Germinal center (tissue), 1 donor: ENCODE results near the gene CSTA.
"Not testable (repeated sequence)": the region's sequence is repeated elsewhere in the genome, so short reads cannot be mapped to it uniquely, and the experiment has no call there.

Experiments used
- DNase-seq: peaks from one replicate; pipeline ENCODE4 v3.0.0; 2012; ENCODE audit warnings: mixed read lengths, low spot score

CSTA gene

DNA sequence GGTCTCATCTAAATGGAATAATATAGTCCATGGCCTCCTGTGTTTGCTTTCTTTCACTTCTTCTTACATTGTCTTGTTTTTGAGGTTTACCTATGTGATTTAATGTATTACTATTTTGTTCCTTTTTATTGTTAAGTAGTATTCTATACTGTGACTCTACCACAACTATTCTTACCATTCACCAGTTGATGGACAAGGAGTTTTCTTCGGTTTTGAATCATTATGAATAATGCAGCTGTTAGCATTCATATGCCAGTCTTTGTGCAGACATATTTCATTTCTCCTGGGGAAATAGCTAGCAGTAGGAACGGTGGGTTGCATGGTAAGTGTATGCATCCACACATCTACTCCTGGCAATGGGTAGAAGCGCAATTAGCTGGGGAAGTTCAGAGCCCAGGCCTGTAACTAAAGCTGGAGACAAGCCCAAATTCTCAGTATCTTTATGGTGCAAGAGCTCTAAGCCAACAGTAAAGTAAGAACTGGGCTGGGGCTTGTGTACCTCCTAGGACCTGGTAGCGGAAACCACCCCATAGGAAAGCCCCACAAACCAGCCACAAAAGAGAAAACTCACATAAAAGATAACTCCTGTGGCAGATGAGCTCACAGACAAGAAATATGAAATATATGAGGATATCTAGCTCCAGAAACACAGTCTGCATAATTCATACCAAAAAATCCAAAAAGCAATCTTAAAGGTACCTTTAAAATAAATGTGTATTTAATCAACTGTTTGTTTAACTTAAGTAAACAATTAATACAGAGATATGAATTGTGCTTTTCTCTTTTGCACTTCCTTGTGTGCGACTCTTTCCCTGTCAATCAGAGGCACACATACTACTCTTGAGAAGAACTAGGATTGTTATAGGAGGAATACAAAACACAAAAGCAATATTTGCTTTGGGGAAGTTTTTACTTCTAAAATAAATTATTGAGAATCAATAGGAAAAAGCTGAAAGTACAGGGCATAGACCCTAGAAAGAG, 2.7 kb upstream of the CSTA start:
- DNase-seq = no peak

- DNase-seq = no peak
These were observed 721 bp downstream of the CSTA start for GRCh38 chr3:122325769-122326168.

DNA sequence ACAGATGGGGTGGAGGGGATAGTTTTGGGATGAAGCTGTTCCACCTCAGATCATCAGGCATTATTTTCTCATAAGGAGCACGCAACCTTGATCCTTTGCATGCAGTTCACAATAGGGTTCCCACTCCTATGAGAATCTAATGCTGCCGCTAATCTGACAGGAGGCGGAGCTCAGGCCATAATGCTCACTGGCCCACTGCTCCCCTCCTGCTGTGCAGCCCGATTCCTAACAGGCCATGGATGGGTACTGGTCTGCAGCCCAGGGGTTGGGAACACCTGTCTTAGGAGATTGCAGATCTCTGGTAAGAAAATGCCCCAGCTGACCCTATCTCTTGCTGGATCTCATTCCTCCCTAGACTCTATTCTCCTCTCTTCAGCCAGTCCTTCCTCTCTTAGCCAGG, 6.8 kb downstream of the CSTA start:
- DNase-seq = no peak

DNA sequence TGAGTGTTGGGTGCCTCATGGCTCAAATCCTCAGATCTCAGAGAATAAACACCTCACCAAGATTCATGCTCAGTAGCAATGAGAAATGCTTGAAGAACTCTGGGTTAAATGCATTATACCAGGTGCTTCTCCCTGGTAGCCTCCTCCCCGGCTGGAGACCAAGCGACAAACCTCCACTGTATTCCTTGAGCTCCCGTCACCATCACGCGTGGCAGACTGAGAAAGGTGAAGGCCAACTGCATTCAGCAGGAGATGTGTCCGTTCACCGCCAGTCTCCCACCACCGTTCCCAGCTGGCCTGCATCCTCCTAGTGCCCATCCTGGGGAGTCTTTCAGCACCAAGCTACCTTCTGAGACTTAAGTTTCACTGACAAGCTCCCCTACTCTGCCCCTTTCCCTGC, 7.5 kb downstream of the CSTA start:
- DNase-seq = no peak

GRCh38 chr3:122342803-122343202, 17.8 kb downstream of the CSTA start:
- no peak for DNase-seq

DNA sequence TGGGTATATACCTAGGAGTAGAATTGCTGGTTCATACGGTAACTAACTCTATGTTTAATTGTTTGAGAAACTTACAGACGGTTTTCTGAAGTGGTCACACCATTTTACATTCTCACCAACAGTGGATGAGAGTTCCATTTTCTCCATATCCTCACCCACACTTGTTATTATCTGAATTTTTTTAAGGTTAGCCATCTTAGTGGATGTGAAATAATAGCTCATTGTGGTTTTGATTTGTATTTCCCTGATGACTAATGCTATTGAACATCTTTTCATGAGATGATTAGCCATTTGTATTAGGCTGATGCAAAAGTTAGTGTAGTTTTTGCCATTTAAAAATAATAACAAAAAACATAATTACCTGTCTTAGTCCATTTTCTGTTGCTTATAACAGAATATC, 18.6 kb downstream of the CSTA start:
- no peak for DNase-seq

- DNase-seq = no peak
These were observed 24.1 kb downstream of the CSTA start for GRCh38 chr3:122349171-122349570.

DNA sequence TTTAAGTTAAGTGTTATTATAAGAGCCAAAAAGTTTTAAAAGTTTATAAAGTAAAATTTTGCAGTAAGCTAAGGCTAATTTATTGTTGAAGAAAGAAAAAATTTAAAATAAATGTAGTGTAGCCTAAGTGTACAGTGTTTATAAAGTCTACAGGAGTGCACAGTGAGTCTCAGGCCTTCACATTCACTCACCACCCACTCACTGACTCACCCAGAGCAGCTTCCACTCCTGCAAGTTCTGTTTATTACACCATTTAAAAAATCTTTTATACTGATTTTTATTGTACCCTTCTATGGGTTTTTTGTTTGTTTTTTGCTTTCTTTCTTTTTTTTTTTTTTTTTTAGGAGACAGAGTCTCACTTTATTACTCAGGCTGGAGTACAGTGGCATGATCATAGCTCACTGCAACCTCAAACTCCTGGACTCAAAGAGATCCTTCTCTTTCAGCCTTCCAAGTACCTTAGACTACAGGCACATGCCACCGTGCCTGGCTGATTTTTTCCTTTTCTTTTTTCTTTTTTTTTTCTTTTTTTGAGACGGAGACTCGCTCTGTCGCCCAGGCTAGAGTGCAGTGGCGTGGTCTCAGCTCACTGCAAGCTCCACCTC, 25.9 kb downstream of the CSTA start:
- DNase-seq = no peak

DNA sequence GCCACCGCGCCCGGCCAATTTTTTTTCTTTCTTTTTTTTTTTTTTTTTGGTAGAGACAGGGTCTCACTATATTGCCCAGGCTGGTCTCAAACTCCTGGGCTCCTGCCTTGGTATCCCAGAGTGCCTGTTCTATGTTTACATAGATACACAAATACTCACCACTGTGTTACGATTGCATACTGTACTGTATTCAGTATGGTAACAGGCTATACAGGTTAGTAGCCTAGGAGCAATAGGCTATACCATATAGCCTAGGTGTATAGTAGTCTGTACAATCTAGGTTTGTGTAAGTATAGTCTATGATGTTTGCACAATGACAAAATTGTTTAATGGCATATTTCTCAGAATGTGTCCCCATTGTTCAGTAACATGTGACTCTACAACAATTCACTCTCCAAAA, 26.6 kb downstream of the CSTA start:
- DNase-seq = no peak

- DNase-seq = no peak
These were observed 28.2 kb downstream of the CSTA start for GRCh38 chr3:122353215-122353614.

DNA sequence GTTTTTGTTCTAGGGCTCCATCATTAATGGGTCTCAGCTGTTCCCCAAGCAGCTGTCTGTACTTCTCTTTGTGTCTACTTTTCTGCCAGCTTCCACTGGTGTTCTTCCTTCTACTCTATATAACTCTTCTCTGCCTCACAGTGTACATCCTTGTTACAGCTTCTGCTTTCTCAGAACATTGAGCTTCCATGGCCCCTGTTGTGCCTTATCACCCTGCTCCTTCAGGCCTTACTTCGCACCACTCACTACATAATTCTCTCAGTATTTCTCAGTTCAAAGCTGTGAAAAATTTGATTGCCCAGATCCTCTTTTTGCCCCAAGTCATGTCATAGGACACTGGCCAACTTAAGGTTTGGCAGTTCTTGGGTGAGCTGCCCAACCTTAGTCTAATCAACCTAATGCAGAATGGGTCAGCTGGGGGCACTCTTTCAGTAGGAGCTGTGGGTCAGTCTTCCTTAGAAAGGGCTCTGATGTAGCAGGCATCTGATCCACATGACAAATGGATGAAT, 28.9 kb downstream of the CSTA start:
- DNase-seq = no peak

DNA sequence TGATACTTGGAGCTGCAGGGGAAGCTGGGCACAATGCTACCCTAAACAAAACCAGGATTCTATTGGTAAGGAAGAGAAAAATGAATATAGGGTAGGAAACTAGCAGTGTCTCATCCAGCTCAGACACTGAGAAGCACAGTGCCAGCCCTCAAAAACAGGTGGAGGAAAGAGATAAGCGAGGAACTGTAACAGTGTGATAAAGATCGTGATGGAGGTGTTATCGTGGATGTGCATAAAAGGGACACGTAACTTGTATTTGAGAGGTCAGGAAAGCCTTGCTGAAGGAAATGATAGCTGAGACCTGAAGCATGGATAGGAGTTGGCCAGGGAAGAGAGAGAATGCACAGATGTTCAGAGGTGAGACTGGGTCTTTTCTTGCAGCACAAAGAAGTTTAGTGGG, 30.6 kb downstream of the CSTA start:
- DNase-seq = no peak

DNA sequence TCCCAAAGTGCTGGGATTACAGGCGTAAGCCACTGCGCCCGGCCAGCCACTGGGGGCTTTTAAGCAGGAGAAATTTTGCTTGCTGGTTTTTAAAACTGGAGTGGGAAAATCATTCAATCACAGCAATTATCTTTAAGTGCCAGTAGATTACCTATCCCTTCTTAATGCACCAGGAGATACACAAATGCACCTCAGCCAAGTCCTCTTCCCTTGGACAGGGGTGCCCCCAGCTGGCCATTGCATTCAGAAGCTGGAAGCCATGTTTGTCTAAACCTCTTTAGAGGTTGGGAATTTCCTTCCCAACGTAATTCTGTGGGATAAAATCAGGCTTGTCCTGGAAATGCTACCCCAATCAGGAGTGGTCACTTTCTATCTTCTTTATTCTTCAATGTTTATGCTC, 31.4 kb downstream of the CSTA start:
- no peak for DNase-seq

- no peak for DNase-seq
These were observed 33.0 kb downstream of the CSTA start for GRCh38 chr3:122357828-122358702.

GRCh38 chr3:122358703-122359032, 33.6 kb downstream of the CSTA start:
- no peak for DNase-seq

GRCh38 chr3:122362026-122362425, 37.0 kb downstream of the CSTA start:
- DNase-seq = no peak

- DNase-seq = no peak
These were observed 39.4 kb downstream of the CSTA start for GRCh38 chr3:122364490-122364889.

- no peak for DNase-seq
These were observed 40.0 kb downstream of the CSTA start for GRCh38 chr3:122365073-122365472.

DNA sequence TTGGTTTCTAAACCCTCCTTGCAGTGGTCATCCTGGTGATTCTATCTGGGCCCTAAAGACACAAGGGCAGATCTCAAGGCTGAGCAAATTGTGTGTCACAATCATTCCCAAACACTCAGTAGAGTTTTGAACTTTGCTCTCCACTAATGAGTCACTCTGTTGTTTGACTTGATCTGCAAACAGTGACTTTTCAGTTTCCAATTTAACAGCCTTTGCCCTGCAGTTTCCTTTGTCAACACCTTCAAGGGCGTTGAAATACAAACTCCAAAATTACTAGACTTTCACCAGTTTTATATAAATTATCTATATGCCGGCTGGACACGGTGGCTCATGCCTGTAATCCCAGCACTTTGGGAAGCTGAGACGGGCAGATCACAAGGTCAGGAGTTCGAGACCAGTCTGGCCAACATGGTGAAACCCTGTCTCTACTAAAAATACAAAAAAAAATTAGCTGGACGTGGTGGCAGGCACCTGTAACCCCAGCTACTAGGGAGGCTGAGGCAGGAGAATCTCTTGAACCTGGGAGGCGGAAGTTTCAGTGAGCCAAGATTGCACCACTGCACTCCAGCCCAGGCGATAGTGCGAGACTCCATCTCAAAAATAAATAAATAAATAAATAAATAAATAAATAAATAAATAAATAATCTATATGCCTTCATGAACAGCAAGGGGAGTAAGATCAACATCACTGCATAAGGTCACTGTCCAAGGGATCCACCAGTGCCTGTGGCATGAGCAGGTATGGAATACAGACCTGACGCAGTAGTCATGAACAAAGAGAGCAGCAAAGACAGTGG, 40.7 kb downstream of the CSTA start:
- not testable (repeated sequence) for DNase-seq

GRCh38 chr3:122366379-122366749, 41.3 kb downstream of the CSTA start:
- no peak for DNase-seq

DNA sequence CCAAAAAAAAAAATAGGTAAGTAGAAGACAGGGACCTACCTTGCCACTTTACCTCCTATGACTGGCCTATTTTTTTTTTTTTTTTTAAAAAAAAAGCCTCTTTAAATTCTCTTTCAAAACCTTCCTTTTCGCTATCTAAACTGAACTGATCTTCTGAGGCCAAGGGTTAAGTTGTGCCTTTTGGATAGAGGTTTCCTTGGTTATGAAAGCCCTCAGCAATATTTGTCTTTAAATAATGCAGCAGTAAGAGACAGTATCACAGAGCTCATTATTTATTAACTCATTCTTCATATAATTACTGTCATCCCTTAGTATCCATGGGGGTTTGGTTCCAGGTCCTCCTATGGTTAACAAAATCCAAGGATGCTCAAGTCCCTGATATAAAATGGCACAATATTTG, 49.0 kb downstream of the CSTA start:
- no peak for DNase-seq

GRCh38 chr3:122377975-122378374, 52.9 kb downstream of the CSTA start:
- DNase-seq = no peak
